8988T (cell line): ENCODE measurements around the gene RBM22.
"Not testable (repeated sequence)": the region's sequence is repeated elsewhere in the genome, so short reads cannot be mapped to it uniquely, and the experiment has no call there.

ENCODE experiments used
- DNase-seq: peaks from one replicate; pipeline ENCODE4 v3.0.0; 2011

Gene RBM22

GRCh38 chr5:150700594-150701377 is at the start of gene RBM22:
Gene RBM22, minus strand, starts transcription at chr5:150701062. Its CDS starts 77 bp downstream, at chr5:150700985.
- DNase-seq = peak; percentile 37

GRCh38 chr5:150750469-150750868 is 49.6 kb upstream of the RBM22 start:
- DNase-seq = no peak

- DNase-seq = not testable (repeated sequence)
Observed at GRCh38 chr5:150743142-150743488, 42.3 kb upstream of the RBM22 start.

- not testable (repeated sequence) for DNase-seq
Observed at GRCh38 chr5:150742455-150743141, 41.7 kb upstream of the RBM22 start.

- no peak for DNase-seq
Observed at GRCh38 chr5:150740992-150741391, 40.1 kb upstream of the RBM22 start.

GRCh38 chr5:150738862-150739261 is 38.0 kb upstream of the RBM22 start:
- DNase-seq = no peak

GRCh38 chr5:150734579-150735384 is 33.9 kb upstream of the RBM22 start:
- DNase-seq = no peak

- no peak for DNase-seq
Observed at GRCh38 chr5:150731669-150732242, 30.9 kb upstream of the RBM22 start.

GRCh38 chr5:150729859-150730258 is 29.0 kb upstream of the RBM22 start:
- no peak for DNase-seq

GRCh38 chr5:150723845-150724244 is 23.0 kb upstream of the RBM22 start:
- DNase-seq = no peak

GRCh38 chr5:150710165-150710564 is 9.3 kb upstream of the RBM22 start:
- no peak for DNase-seq

- no peak for DNase-seq
Observed at GRCh38 chr5:150706776-150707390, 6.0 kb upstream of the RBM22 start.

- DNase-seq = no peak
Observed at GRCh38 chr5:150703762-150704161, 2.9 kb upstream of the RBM22 start.

GRCh38 chr5:150700246-150700593 is 642 bp downstream of the RBM22 start:
- DNase-seq = no peak

GRCh38 chr5:150694612-150695011 is 6.2 kb downstream of the RBM22 start:
- no peak for DNase-seq

GRCh38 chr5:150692276-150692675 is 8.6 kb downstream of the RBM22 start:
- no peak for DNase-seq

GRCh38 chr5:150690760-150691159 is 10.1 kb downstream of the RBM22 start:
- no peak for DNase-seq

GRCh38 chr5:150689120-150689519 is 11.7 kb downstream of the RBM22 start:
- no peak for DNase-seq

- DNase-seq = no peak
Observed at GRCh38 chr5:150676578-150676977, 24.3 kb downstream of the RBM22 start.

- no peak for DNase-seq
Observed at GRCh38 chr5:150675069-150675468, 25.8 kb downstream of the RBM22 start.

- DNase-seq = no peak
Observed at GRCh38 chr5:150674341-150674821, 26.5 kb downstream of the RBM22 start.

- DNase-seq = no peak
Observed at GRCh38 chr5:150672884-150673275, 28.0 kb downstream of the RBM22 start.
